ENCODE measurements around the gene PAPPA. TPM values are rescaled to one million over a fixed set of nuclear protein-coding genes. Genes with fewer than 3 reads are reported as not detected.

PAPPA gene
- total and polyA plus RNA-seq, 2 of the 8 experiments (the other 6 are each of a cell fraction or from before 2014, with no cell fraction given), result 0.18 to 0.63 TPM

- no peak for TF ChIP-seq CTCF (IDR thresholded peaks at IDR 0.05; ENCODE audit: control extremely low read depth in 1 of 3, insufficient read depth in 1 of 3, low read depth in 1 of 3, low read length in 3 of 3)
- TF ChIP-seq ZNF274 (IDR thresholded peaks at IDR 0.05; ENCODE audit: borderline replicate concordance, extremely low read depth, low read length), result no peak
- TF ChIP-seq USF2 (IDR thresholded peaks at IDR 0.05; ENCODE audit: low read length), result no peak
- no peak for TF ChIP-seq HDAC6 (IDR thresholded peaks at IDR 0.05; ENCODE audit: low read depth, low read length)
- TF ChIP-seq TCF12 (IDR thresholded peaks at IDR 0.05; ENCODE audit: low read depth, low read length), result no peak
- no peak for TF ChIP-seq POLR2AphosphoS5 (IDR thresholded peaks at IDR 0.05; ENCODE audit: low read depth, low read length)
- no peak for TF ChIP-seq SUZ12 (IDR thresholded peaks at IDR 0.05; ENCODE audit: low read length)
- TF ChIP-seq MAX (IDR thresholded peaks at IDR 0.05), result no peak
- no peak for TF ChIP-seq FOSL1 (IDR thresholded peaks at IDR 0.05; ENCODE audit: insufficient read depth, low read depth, low read length)
Observed at GRCh38 chr9:116393198-116393597, 239.6 kb downstream of the PAPPA start (continued).

All from H1 (cell line).